GM23338 (cell line): ENCODE measurements around the gene IDH1.

Experiments used
- CTCF ChIP-seq, 2 experiments: fragments of 200-600 bp in 1 of 2; sonication (generic) in 1 of 2; conservative IDR thresholded peaks; 2 replicates each; pipeline versions ENCODE4 v1.5.1 to v1.6.1; 2016 to 2017; ENCODE audit warnings: antibody characterized with exemption in 2 of 2, low read depth in 2 of 2, mild to moderate bottlenecking in 2 of 2, moderate library complexity in 1 of 2
- NANOG ChIP-seq: IDR thresholded peaks from 2 replicates; pipeline ENCODE4 v1.6.1; 2016; ENCODE audit warnings: antibody characterized with exemption, borderline replicate concordance

- no peak for TF ChIP-seq NANOG
- TF ChIP-seq CTCF (conservative IDR thresholded peaks at IDR 0.05; ENCODE audit: low read depth in 2 of 2), result no peak
Measured at GRCh38 chr2:208266553-208266893, 11.7 kb upstream of the IDH1 start.
